Spleen (tissue), 11 donors: Measurements from ENCODE around the gene CHST1. TPM values are rescaled to one million over a fixed set of nuclear protein-coding genes. Genes with fewer than 3 reads are reported as not detected.

ENCODE experiments used
- DNase-seq: peaks from one replicate; pipeline ENCODE4 v3.0.0-alpha.2; 2020
- H3K27ac ChIP-seq, 8 donors: fragments of 200-600 bp; sonication (generic) in 7 of 8; 1 replicate in 4 of 8; 2 replicates in 4 of 8; pipeline versions ENCODE4 v1.5.0 to v1.8.0; 2016 to 2021; ENCODE audit warnings: inconsistent platforms in 4 of 8, mild to moderate bottlenecking in 4 of 8, moderate library complexity in 1 of 8
- H3K27me3 ChIP-seq, 7 donors: fragments of 200-600 bp; sonication (generic) in 6 of 7; replicated peaks in 1 of 7; 1 replicate in 4 of 7; 2 replicates in 3 of 7; pipeline versions ENCODE4 v1.5.0 to v1.8.0; 2016 to 2021; ENCODE audit warnings: inconsistent platforms in 3 of 7, mild to moderate bottlenecking in 1 of 7
- H3K36me3 ChIP-seq, 6 donors: fragments of 200-600 bp; sonication (generic) in 5 of 6; 1 replicate in 4 of 6; 2 replicates in 2 of 6; pipeline versions ENCODE4 v1.5.0 to v1.8.0; 2016 to 2021; ENCODE audit warnings: inconsistent platforms in 2 of 6
- H3K4me1 ChIP-seq, 6 donors: fragments of 200-600 bp; sonication (generic) in 5 of 6; 1 replicate in 3 of 6; 2 replicates in 3 of 6; pipeline versions ENCODE4 v1.5.0 to v1.8.0; 2016 to 2021; ENCODE audit warnings: inconsistent platforms in 3 of 6
- H3K4me3 ChIP-seq, 8 donors: fragments of 200-600 bp; sonication (generic) in 7 of 8; 1 replicate in 4 of 8; 2 replicates in 4 of 8; pipeline versions ENCODE4 v1.5.0 to v1.8.0; 2016 to 2021; ENCODE audit warnings: inconsistent platforms in 4 of 8, mild to moderate bottlenecking in 4 of 8, moderate library complexity in 2 of 8
- H3K9me3 ChIP-seq, 8 donors: fragments of 200-600 bp; sonication (generic) in 7 of 8; 1 replicate in 4 of 8; 2 replicates in 4 of 8; pipeline versions ENCODE4 v1.5.0 to v1.8.0; 2016 to 2021; ENCODE audit warnings: inconsistent platforms in 4 of 8
- CTCF ChIP-seq, 11 experiments: fragments of 200-600 bp in 7 of 11; fragments of 450-650 bp in 4 of 11; sonication (generic) in 4 of 11; IDR thresholded peaks in 8 of 11; conservative IDR thresholded peaks in 3 of 11; 1 replicate in 7 of 11; 2 replicates in 4 of 11; pipeline versions ENCODE4 v1.4.0 to v1.8.0; 2016 to 2021; ENCODE audit warnings: antibody characterized with exemption in 11 of 11, inconsistent platforms in 4 of 11, mild to moderate bottlenecking in 1 of 11
- POLR2A ChIP-seq, 3 donors: fragments of 450-650 bp; IDR thresholded peaks; one replicate each; pipeline ENCODE4 v1.5.1; 2017; ENCODE audit warnings: antibody characterized with exemption in 3 of 3, mild to moderate bottlenecking in 1 of 3
- POLR2AphosphoS5 ChIP-seq, 3 donors: sonication (generic); formaldehyde crosslinking; IDR thresholded peaks; one replicate each; pipeline ENCODE4 v1.5.1; 2017; ENCODE audit warnings: antibody characterized with exemption in 3 of 3
- WGBS, 5 donors: extraction: QIAGEN DNeasy Blood & Tissue Kit in 3 of 5; methylation state at CpG; one replicate each; pipeline versions ENCODE4 v1.1.5 to v1.1.7; 2013 to 2018; 5-methylcytosine and 5-hydroxymethylcytosine counted together
- intact Hi-C: fragments of 100-400 bp; cut with DNase I; formaldehyde crosslinking; loops from one replicate; pipeline ENCODE4 v1.15.0; 2023; ENCODE audit warnings: low total_unique reads
- polyA plus RNA-seq, 3 donors: library from polyadenylated mRNA; stranded (reverse); fragments of 200-250 nt; gene quantifications; one replicate each; pipeline ENCODE4 v1.2.1, GENCODE V29; 2013
- total RNA-seq, 7 donors: library from RNA; depleted of rRNA in 3 of 7; stranded (reverse); fragments of >200 nt in 3 of 7; fragmentation: NEBNext Ultra II Directional in 4 of 7; extraction: Animal tissue kit (Norgen Biotek cat#: 25700) in 4 of 7; gene quantifications; one replicate each; pipeline versions ENCODE4 v1.1.0 to v1.2.1, GENCODE V29; 2016 to 2021
- donor health status: healthy with polysubstance abuse.
- donor health status: DM: no; HTN: no; CAD: no; lungs with moderate emphysema.
- donor health status: DM: no; HTN: no; CAD: no.
- donor health status: Bipolar disorder and iron deficiency.
- donor health status: healthy.
- donor health status: DM: no; HTN: no; CAD: no.
- donor health status: DM: yes; HTN: yes; CAD: no.

The CHST1 gene
- total and polyA plus RNA-seq, 10 donors: 1.1 to 18.9 (median 6.2) TPM

GRCh38 chr11:45635907-45636306, 29.5 kb downstream of the CHST1 start:
- DNase-seq: no peak
- WGBS, 5 donors: 83 to 100% (median 91%) methylated on average over 1 of the region's 1 CpG

DNA sequence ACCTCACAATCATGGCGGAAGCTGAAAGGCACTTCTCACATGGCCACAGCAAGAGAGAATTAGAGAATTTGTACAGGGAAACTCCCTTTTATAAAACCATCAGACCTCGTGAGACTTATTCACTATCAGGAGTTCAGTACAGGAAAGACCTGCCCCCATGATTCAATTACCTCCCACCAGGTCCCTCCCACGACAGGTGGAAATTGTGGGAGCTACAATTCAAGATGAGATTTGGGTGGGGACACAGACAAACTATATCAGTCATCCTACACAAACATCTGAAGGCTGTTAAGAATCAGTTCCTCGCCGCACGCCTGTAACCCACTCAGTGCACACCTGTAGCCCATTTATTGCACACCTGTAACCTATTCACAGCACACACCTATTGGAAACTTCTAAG, 39.8 kb downstream of the CHST1 start:
- TF ChIP-seq POLR2A (IDR thresholded peaks at IDR 0.05) (no peak), CTCF (IDR thresholded peaks at IDR 0.05 in 8 of 11, conservative IDR thresholded peaks at IDR 0.05 in 3 of 11) (no peak), POLR2AphosphoS5 (IDR thresholded peaks at IDR 0.05) (no peak)
- WGBS, 5 donors: 79 to 92% (median 83%) methylated on average over 6 of the region's 6 CpGs
- no peak overlapping the region for H3K4me3 ChIP-seq
- no peak for DNase-seq
- H3K4me1 ChIP-seq: no peaks in the 10 kb centered on the region
- intact Hi-C loops: no loop called here
- H3K27ac ChIP-seq: no peak overlapping the region
- no peaks in the 10 kb centered on the region for H3K36me3 ChIP-seq
- H3K27me3 ChIP-seq: peaks cover 0 to 48% (median 4%) of the 10 kb centered on the region in 7 donors
- H3K9me3 ChIP-seq: peaks cover 0 to 14% (median 10%) of the 10 kb centered on the region in 8 donors

More at GRCh38 chr11:45635907-45636306, 29.5 kb downstream of the CHST1 start:
- H3K9me3 ChIP-seq: peaks cover 0 to 22% (median 6%) of the 10 kb centered on the region in 8 donors
- H3K4me3 ChIP-seq: no peak overlapping the region
- H3K27ac ChIP-seq: no peak overlapping the region
- intact Hi-C loops: no loop called here
- peaks cover 0 to 20% (median 0%) of the 10 kb centered on the region in 7 donors for H3K27me3 ChIP-seq
- no peaks in the 10 kb centered on the region for H3K36me3 ChIP-seq
- TF ChIP-seq POLR2AphosphoS5 (IDR thresholded peaks at IDR 0.05) (no peak), CTCF (IDR thresholded peaks at IDR 0.05 in 8 of 11, conservative IDR thresholded peaks at IDR 0.05 in 3 of 11) (no peak)
- H3K4me1 ChIP-seq: no peaks in the 10 kb centered on the region

- no peak overlapping the region for H3K27ac ChIP-seq
- WGBS, 5 donors: 79 to 88% (median 85%) methylated on average over 2 of the region's 2 CpGs
- no peak overlapping the region for H3K4me3 ChIP-seq
- no peaks in the 10 kb centered on the region for H3K4me1 ChIP-seq
- no peak for TF ChIP-seq CTCF (IDR thresholded peaks at IDR 0.05 in 8 of 11, conservative IDR thresholded peaks at IDR 0.05 in 3 of 11)
- no peak for TF ChIP-seq POLR2AphosphoS5 (IDR thresholded peaks at IDR 0.05)
- no peak for TF ChIP-seq POLR2A (IDR thresholded peaks at IDR 0.05)
- no peak for DNase-seq
- H3K27me3 ChIP-seq: peaks cover 0 to 48% (median 4%) of the 10 kb centered on the region in 7 donors
- intact Hi-C loops: no loop called here
- H3K9me3 ChIP-seq: peaks cover 0 to 26% (median 18%) of the 10 kb centered on the region in 8 donors
- H3K36me3 ChIP-seq: no peaks in the 10 kb centered on the region
These were observed 41.3 kb downstream of the CHST1 start for GRCh38 chr11:45624095-45624494.

DNA sequence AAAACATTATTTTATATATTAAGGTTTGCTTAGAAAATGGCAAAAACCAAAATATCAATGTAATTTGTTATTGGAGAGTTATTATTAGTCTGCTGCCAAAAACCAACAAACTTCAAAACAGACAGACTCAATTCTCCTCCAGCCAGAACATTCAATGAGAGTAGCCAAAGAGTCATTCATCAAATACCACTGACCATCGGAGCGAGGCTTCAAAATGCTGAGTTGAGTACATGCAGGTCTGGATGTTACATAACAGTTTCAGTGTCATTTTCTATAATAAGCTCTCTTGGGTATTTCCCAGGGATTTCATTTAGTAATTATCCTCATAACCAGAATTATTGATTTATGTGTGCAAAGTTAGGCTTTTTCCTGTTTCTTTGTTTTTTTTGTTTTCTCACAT, 42.6 kb downstream of the CHST1 start:
- 49 to 70% (median 65%) methylated on average over 2 of the region's 2 CpGs for WGBS, 5 donors
- intact Hi-C loops: no loop called here
- Histone ChIP-seq H3K27ac (no peak overlapping the region), H3K27me3 (peaks cover 0 to 55% (median 4%) of the 10 kb centered on the region in 7 donors), H3K4me3 (no peak overlapping the region), H3K36me3 (no peaks in the 10 kb centered on the region), H3K9me3 (peaks cover 0 to 26% (median 18%) of the 10 kb centered on the region in 8 donors), H3K4me1 (no peaks in the 10 kb centered on the region)
- TF ChIP-seq POLR2AphosphoS5 (IDR thresholded peaks at IDR 0.05): no peak
- TF ChIP-seq POLR2A (IDR thresholded peaks at IDR 0.05): no peak
- no peak for TF ChIP-seq CTCF (IDR thresholded peaks at IDR 0.05 in 8 of 11, conservative IDR thresholded peaks at IDR 0.05 in 3 of 11)
- DNase-seq: no peak
